NCI-H187 treated with DMSO at 0.1 percent for 48 hours (cell line): ENCODE data around the gene CCDC146.
"Not testable (repeated sequence)": the region's sequence is repeated elsewhere in the genome, so short reads cannot be mapped to it uniquely, and the experiment has no call there.

Experiments
- DNase-seq: peaks from one replicate; lab custom pipeline; 2025; lab: John Stamatoyannopoulos, UW

The CCDC146 gene

DNA sequence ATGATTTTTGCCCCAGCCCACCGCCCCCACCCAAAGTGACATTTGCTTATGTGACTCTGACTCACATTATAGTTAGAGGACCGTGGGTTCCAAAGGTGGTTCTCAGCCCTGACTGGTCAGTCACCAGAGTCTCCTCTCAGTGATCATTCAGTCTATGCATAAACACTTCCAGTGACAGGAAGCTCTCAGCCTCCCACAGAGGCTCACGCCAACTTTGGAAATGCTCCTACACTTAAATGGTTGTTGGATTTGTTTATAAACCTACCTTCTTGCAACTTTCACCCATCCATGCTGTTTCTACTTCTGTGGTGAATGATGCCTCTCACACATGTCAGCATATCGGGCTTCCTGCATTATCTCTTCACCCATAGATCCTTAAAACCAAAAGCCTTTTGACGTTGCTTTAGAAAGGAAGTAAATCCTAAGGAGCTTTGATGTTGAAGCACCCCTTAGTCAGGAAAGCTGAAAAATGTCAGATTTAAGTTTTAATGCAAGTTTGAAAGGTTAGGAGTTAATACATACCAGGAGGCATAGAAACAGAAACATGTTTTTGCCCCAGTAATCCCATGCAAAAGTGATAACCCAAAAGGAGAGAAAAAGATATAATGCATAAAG, 123.7 kb downstream of the CCDC146 start:
- DNase-seq = no peak

DNA sequence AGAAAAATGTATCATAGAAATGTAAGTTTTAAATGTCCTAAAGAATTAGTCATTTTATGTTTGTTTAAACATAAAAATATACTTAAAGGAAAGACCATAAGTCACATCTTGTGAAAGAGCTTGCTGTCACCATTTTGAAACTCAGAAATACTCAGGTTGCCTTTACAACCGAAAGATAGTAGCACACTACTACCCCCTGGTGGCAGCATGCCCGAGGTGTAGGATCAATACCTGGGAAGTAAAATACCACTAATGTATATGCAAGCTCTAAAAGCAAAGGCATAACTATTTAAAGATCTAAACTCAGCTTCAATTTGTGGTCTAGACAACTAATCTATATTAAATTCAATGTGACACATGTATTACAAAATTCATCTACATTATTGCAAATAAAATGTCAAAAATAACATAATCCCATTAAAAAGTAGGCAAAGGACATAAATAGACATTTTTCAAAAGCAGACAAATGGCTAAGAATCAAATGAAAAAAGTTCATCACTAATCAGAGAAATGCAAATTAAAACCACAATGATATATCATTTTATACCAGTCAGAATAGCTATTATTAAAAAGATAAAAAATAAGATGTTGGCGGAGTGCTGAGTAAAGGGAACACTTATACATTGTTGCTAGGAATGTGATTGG, 124.9 kb downstream of the CCDC146 start:
- peak; percentile 36 for DNase-seq

DNA sequence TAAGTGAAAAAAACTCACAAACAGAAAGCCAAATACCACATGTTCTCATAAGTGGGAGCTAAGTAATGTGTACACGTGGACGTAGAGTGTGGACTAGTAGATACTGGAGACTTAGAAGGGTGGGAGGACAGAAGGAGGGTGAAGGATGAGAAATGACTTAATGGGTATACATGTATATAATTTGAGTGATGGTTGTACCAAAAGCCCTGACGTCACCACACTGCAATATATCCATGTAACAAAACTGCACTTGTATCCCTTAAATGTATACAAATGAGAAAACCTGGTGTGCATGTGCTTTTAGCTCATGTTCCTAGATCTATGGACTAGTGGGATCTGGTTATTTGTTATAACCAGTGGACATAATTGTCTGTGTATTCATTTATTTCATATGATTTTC, 125.7 kb downstream of the CCDC146 start:
- DNase-seq = no peak

- no peak for DNase-seq
Measured at GRCh38 chr7:77252506-77252905, 130.1 kb downstream of the CCDC146 start.

GRCh38 chr7:77253151-77253550, 130.7 kb downstream of the CCDC146 start:
- no peak for DNase-seq

DNA sequence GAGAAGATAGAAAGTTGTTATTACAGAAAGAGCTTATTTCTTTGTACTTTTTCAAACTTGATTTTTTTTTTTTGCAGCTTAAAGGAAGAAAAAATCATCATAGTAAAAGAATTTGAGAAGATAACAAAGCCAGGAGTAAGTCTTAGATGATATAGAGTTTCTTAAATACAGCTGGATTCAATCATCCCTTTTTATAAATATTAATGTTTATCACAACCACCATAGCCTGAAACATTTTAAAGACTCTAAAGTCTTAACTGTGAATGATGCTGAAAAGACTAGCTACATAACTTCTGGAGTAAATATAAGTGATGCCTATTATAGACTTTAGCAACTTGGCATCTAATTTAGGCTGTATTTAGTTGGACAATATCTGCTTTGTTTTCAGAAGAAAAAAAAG, 132.0 kb downstream of the CCDC146 start:
- no peak for DNase-seq

- no peak for DNase-seq
Measured at GRCh38 chr7:77254915-77255314, 132.5 kb downstream of the CCDC146 start.

GRCh38 chr7:77258014-77258413, 135.6 kb downstream of the CCDC146 start:
- DNase-seq = no peak

GRCh38 chr7:77258593-77258992, 136.2 kb downstream of the CCDC146 start:
- no peak for DNase-seq

GRCh38 chr7:77262316-77262715, 139.9 kb downstream of the CCDC146 start:
- no peak for DNase-seq

DNA sequence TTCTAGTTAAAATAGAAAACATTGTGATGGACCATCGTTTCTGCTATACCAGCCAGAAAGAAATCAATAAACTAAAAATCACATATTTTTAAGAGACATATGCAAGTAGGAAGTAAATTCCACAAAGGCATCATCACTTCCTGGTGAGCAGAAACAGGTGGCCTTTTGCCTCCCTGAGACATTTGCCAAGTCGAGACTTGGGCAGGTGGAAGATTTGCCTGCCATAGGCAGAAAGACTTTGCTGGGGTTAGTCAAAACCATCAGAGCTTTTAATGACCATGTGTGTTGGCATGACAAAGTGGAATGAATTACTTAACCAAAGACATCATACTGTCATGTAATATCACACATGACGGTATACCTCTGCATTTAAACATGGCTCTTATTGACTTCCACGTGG, 143.3 kb downstream of the CCDC146 start:
- no peak for DNase-seq

DNA sequence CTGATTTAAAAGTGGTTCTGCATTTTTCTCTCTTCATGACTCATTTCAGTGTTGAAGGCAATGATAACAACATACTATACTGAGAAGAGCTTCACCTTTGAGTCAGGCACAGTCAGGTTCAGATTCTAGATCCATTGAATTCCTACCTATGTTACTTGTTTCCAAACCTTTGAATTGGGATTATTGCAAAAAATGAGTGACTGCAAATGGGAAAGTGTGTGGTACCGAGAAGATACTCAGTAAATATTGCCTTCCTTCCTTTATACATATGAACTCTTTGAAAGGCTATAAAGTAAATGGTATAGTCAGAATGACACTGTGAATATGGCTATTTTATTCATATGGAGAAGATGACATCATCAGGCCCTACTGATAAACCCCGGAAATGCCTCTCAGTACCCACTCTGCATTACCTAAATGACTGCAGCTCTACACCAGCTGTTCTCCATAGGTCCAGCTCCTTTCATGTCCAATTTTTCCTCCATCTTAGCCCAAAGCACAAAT, 143.9 kb downstream of the CCDC146 start:
- DNase-seq = no peak

DNA sequence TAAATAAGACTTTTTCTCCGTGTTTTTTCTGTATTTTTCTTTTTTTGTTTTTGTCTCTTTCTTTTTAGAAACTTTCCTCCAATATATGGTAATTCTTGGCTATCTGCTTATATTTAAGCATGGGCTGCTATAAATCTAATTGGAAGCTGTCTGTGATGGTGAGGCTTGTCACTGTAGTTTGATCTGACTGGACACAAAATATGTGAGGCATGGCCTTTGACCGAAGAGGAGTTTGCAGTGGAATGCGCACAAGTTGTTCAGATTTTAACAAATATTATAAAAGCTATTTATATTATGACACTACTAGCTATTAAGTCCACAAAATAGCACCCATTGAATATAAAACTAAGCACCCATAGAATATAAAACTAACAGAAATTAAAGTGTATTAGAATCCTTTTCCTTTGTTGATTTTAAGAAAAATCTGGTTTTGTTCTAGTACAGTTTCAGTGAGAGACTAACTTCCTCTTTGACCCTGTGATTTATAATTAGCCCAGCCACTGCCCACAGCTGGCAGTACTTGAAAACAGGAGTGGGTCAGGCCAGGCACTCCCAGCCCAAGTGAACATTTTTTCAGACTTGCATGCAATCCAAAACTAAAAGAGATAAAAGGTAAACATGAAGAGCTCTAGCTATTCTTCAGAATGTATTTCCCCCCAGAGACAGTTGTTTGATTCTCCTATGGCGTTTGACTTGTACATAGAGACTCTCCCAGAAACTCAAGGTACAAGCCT, 147.1 kb downstream of the CCDC146 start:
- no peak for DNase-seq

DNA sequence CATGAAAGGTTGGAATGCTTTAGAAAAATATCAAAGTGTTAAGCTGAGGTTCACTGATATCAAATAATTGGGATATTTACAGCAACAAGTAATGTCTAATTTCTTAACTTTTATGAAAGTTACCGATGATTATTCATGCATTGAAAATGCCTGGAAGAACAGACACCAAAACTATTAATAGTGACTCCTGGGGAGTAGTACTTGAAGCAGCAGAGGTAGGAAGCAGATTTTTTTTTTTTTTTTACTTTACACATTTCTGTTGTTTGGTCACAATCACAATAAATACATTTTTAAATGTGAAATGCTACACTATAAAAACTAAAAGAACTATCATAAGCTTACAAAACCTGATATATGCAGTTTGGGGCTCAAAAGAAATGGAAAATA, 147.7 kb downstream of the CCDC146 start:
- no peak for DNase-seq

DNA sequence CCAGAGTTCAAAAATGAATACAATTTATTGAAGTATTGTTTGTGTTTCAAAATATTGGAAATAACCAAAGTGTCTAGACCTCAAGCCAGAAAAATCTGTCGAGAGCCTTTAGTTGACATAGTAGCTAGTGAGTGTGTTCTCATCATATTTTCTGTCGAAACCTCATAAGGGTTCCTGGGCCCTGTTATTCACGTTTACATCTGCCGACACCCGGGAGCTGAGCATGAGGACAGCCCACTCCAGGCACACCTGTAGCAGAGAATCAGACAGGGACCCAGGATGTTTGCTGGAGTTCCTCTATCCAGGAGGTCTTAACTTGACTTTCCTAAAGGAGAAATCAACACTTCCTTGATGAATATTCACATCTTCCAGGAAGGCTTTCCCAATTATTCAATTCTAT, 149.4 kb downstream of the CCDC146 start:
- no peak for DNase-seq

GRCh38 chr7:77275663-77276062, 153.2 kb downstream of the CCDC146 start:
- DNase-seq = not testable (repeated sequence)

GRCh38 chr7:77276120-77276519, 153.7 kb downstream of the CCDC146 start:
- no peak for DNase-seq

DNA sequence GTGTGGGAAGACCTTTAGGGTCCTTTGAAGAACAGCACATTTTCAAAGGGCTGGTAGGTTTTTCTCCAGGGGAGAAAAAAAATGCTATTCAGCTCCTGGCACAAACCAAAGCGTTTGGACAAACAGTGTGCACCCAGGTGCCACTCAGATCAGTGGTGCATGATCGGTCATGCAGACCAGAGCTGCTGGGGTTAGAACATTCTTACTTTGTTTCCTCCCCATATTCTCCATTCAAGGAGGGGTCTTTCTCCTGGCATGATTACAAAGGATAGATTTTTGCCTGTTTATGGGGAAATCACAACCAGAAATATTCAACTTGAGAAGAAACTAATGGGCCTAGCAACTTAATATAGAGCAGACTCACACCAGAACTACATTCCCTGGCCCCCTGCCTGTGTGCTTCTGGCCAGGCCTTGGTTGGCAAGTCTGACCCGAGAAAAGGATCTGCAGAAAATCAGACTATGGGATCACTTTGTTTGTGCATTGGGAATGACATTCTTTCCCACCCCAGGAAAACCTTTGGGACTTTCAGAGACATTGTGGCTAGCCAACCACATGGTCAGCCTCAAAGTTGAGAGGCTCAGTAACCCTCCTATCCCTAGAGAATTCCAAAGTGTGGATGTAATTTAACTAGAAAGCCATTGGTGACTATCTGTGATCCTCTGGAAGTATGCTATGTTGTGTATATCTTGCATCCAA, 159.5 kb downstream of the CCDC146 start:
- no peak for DNase-seq

- DNase-seq = no peak
Measured at GRCh38 chr7:77282897-77283296, 160.5 kb downstream of the CCDC146 start.

- no peak for DNase-seq
Measured at GRCh38 chr7:77284005-77284404, 161.6 kb downstream of the CCDC146 start.

DNA sequence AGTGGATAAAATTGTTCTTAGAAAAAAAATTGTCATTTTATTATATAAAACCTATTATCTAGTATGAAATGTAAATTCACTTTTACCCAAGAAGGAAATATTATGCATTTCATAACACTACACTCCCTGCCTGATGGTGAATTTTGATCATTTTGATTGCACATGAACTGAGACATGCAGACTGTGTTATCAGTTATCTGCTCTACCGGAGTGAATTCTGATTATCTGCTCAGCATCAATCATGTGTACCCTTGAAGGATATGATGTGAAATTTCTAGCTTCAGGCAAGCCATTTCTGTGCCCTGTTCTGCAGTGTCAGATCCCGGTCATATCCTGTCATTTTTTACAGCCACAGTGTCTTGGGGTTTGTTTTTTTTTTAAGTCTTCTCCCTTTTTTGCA, 162.2 kb downstream of the CCDC146 start:
- no peak for DNase-seq

DNA sequence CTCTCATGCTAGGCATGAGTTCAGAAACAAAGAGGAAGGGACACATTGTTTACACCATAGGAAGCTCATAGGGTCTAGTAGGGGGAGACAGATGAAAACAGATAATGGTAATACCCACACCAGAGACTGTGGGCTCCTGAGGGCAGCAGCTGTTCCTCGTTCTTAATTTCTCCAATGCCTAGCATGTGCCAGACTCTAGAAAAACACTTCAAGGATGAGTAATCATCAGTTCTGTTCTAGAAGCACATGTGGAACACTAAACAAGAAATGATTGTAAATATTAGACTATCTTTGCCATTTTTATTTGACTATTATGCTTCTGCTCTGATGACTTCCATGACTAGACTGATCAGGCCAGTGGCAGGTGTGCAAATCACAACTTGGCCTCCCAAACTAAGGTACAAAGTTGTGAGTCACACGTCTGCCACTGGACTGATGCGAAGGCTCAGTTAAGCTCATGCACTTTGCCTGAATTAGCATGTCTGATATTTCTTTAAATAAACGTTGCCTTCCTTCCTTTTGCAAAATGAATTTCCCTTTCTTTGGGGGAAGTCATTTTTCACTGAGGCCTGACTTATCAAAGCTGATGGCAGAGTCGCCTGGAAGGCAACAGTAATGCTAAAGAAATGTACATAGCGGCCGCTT, 166.4 kb downstream of the CCDC146 start:
- no peak for DNase-seq
